Activated CD8-positive, alpha-beta memory T cell treated with anti-CD3 and anti-CD28 coated beads, Interleukin-2, amount 10 ng/mL, durations not matched to agents 7 days and 5 days (primary cell): Measurements from ENCODE around the gene IL26. TPM values are rescaled to one million over a fixed set of nuclear protein-coding genes. Genes with fewer than 3 reads are reported as not detected.
A peak's percentile ranks its signal among the peaks of the same experiment; 100 is the strongest.

Experiments used
- ATAC-seq: fragments of 150-1000 bp; cut with Tn5 transposase; one replicate; pipeline ENCODE4 v1.10.0; 2021; ENCODE audit warnings: moderate library complexity
- CTCF ChIA-PET: fragments of 350-600 bp; sonication (Branson Sonifier 250); formaldehyde crosslinking; loops from one replicate; lab custom pipeline; 2021; ENCODE audit warnings: antibody characterized with exemption; lab: Charles Lee
- DNase-seq: peaks from one replicate; pipeline ENCODE4 v3.0.0-alpha.2; 2020
- H3K27ac Mint-ChIP-seq: one replicate; pipeline ENCODE4 v1.8.0; 2021; ENCODE audit warnings: mild to moderate bottlenecking, mixed read lengths
- H3K27me3 Mint-ChIP-seq: one replicate; pipeline ENCODE4 v1.8.0; 2021; ENCODE audit warnings: mixed read lengths
- H3K36me3 Mint-ChIP-seq: one replicate; pipeline ENCODE4 v1.8.0; 2021; ENCODE audit warnings: mild to moderate bottlenecking, mixed read lengths
- H3K4me1 Mint-ChIP-seq: one replicate; pipeline ENCODE4 v1.8.0; 2021; ENCODE audit warnings: mixed read lengths
- H3K4me3 Mint-ChIP-seq: one replicate; pipeline ENCODE4 v1.8.0; 2021; ENCODE audit warnings: mild to moderate bottlenecking, moderate library complexity, mixed read lengths
- H3K9me3 Mint-ChIP-seq: one replicate; pipeline ENCODE4 v1.8.0; 2022; ENCODE audit warnings: low read depth, mixed read lengths
- total RNA-seq, 2 experiments: library from RNA; stranded (reverse); gene quantifications; one replicate each; pipeline ENCODE4 v1.2.3, GENCODE V29; 2021

Gene IL26
- under 1 TPM in 1 of 2 experiments, not detected in 1; 0.35 TPM for total RNA-seq

- no peak for ATAC-seq
- no peak for DNase-seq
- Mint-ChIP-seq H3K4me1 (peaks cover 36% of the 10 kb centered on the region), H3K27ac (no peak within 1 kb of the TSS), H3K27me3 (peaks cover 10% of the 10 kb centered on the region), H3K36me3 (peaks cover 2% of the 10 kb centered on the region), H3K4me3 (no peak within 1 kb of the TSS), H3K9me3 (no peaks in the 10 kb centered on the region)
- CTCF ChIA-PET = interaction anchor here (0.6 to 4.8 kb wide), 8 partner anchors 15 to 293 kb away, joined by 3 to 77 read pairs (median 4); no protein-coding TSS in a partner anchor
Measured at GRCh38 chr12:68225576-68226476, at the start of gene IL26. Gene IL26, minus strand, starts transcription at chr12:68225810. Its CDS starts 54 bp downstream, at chr12:68225756.

DNA sequence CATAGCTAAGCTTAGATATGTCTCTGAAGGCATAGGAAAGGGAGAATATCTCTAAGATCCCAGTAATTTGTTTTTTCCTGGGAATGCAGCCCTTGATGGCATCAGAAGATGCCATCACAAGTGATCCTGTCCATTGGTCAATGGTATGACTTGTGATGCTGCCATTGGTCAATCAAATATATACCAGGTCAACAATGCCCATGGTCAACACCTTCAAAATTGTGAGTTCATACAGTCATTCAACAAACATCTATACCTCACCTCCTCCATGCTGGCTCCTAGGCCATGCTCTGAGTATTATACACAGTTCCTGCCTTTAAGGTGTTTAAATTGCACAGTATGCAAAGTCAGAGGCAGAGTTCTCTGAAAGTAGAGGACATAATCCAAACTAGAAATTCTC is 47.1 kb upstream of the IL26 start:
- no peaks in the 10 kb centered on the region for H3K9me3 Mint-ChIP-seq
- no peak overlapping the region for H3K27ac Mint-ChIP-seq
- H3K36me3 Mint-ChIP-seq = peaks cover 4% of the 10 kb centered on the region
- CTCF ChIA-PET = interaction anchor here (1.3 kb wide), 1 partner anchor 36 kb away, joined by 4 read pairs; no protein-coding TSS in a partner anchor
- DNase-seq (no peak), ATAC-seq (no peak)
- peaks cover 42% of the 10 kb centered on the region for H3K4me1 Mint-ChIP-seq
- no peak overlapping the region for H3K4me3 Mint-ChIP-seq
- peaks cover 28% of the 10 kb centered on the region for H3K27me3 Mint-ChIP-seq

DNA sequence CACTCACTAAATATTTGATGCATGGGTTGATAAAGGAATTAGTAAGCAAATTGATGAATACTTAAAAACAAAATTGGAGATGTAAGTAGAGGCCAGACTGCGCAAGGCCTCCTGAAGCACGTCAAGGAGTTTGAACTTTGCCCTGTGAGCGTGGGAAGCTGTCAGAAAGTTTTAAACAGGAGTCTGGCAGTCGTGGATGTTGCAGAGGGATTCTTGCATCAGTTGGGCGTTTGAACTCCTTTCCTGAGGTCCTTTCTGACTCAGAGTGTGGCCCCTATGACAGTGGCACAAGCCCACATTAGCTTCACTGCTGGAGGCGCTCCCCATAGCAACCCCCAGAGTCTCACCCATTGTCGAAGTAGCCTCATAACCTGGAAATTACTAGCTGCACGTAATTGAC is 45.7 kb upstream of the IL26 start:
- Mint-ChIP-seq H3K9me3 (no peaks in the 10 kb centered on the region), H3K4me3 (no peak overlapping the region), H3K4me1 (peaks cover 42% of the 10 kb centered on the region), H3K36me3 (peaks cover 7% of the 10 kb centered on the region), H3K27me3 (peaks cover 29% of the 10 kb centered on the region), H3K27ac (no peak overlapping the region)
- CTCF ChIA-PET = interaction anchor here (0.7 to 1.2 kb wide), 2 partner anchors 10 to 350 kb away, joined by 3 to 4 read pairs; no protein-coding TSS in a partner anchor
- no peak for DNase-seq
- no peak for ATAC-seq

- Mint-ChIP-seq H3K4me3 (no peak overlapping the region), H3K36me3 (peaks cover 9% of the 10 kb centered on the region), H3K27ac (no peak overlapping the region), H3K9me3 (no peaks in the 10 kb centered on the region), H3K4me1 (peaks cover 42% of the 10 kb centered on the region), H3K27me3 (peaks cover 32% of the 10 kb centered on the region)
- DNase-seq = no peak
- CTCF ChIA-PET = interaction anchor here (1.2 kb wide), 1 partner anchor 11 kb away, joined by 4 read pairs; no protein-coding TSS in a partner anchor
- ATAC-seq = no peak
Measured at GRCh38 chr12:68270358-68270757, 44.7 kb upstream of the IL26 start.

DNA sequence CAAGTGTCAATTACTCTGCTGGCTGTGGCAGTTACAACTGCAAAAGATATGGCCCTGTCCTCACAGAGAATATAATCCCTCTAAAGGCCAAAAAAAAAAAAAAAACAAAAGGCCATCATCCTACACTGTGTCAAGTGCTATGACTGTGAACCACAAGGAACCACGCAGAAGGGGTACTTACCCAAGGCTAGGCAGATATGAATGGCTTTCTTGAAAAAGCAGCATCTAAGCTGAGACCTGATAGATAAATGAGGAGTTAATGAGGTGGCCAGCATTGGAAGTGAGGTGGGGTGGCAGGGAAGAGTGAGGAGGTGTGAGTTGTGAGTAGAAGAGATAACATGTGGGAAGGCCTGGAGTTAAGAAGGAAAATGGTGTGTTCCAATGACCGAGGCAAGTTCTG is 44.2 kb upstream of the IL26 start:
- peaks cover 36% of the 10 kb centered on the region for H3K27me3 Mint-ChIP-seq
- peak; percentile 59 for ATAC-seq
- no peaks in the 10 kb centered on the region for H3K9me3 Mint-ChIP-seq
- peak overlapping the region; percentile 9 for H3K27ac Mint-ChIP-seq
- H3K4me1 Mint-ChIP-seq = peaks cover 45% of the 10 kb centered on the region
- DNase-seq = no peak
- peaks cover 10% of the 10 kb centered on the region for H3K36me3 Mint-ChIP-seq
- no peak overlapping the region for H3K4me3 Mint-ChIP-seq
- CTCF ChIA-PET = no interaction called here

GRCh38 chr12:68268967-68269366 is 43.4 kb upstream of the IL26 start:
- peaks cover 45% of the 10 kb centered on the region for H3K27me3 Mint-ChIP-seq
- no peaks in the 10 kb centered on the region for H3K9me3 Mint-ChIP-seq
- H3K36me3 Mint-ChIP-seq = peaks cover 12% of the 10 kb centered on the region
- DNase-seq (no peak), ATAC-seq (no peak)
- CTCF ChIA-PET = interaction anchor here (1.0 kb wide), 1 partner anchor 228 kb away, joined by 3 read pairs; no protein-coding TSS in a partner anchor
- H3K4me3 Mint-ChIP-seq = no peak overlapping the region
- H3K27ac Mint-ChIP-seq = no peak overlapping the region
- H3K4me1 Mint-ChIP-seq = peaks cover 47% of the 10 kb centered on the region

DNA sequence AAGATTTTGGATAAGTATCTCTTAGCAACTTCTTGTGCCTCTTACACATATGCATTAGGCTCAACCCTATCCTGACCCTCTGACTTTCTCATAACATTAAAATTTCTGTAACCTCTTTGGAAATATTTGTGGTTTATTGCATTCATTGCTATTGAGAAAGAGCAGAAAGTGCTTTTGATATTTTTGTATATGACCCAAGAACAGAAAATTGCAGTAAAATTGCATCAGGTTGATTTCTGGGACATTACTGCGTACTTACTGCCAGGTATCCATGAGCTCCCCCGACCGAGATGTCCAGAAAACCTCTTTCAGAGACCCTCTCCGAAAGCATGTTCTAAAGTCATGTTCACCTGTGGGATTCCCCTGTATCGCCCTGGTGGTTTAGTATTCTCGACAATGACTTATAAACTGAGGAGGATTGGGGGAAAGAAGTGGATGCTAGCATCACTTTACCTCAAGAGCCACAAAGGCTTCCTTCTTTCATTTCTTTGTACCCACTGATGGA is 42.3 kb upstream of the IL26 start:
- peak; percentile 46 for DNase-seq
- Mint-ChIP-seq H3K9me3 (no peaks in the 10 kb centered on the region), H3K4me3 (peak overlapping the region; percentile 5), H3K27ac (peak overlapping the region; percentile 11), H3K4me1 (peaks cover 47% of the 10 kb centered on the region), H3K27me3 (peaks cover 54% of the 10 kb centered on the region), H3K36me3 (peaks cover 12% of the 10 kb centered on the region)
- peak; percentile 67 for ATAC-seq
- CTCF ChIA-PET = interaction anchor here (0.8 to 1.0 kb wide), 2 partner anchors 9 to 227 kb away, joined by 3 read pairs; no protein-coding TSS in a partner anchor

- H3K4me1 Mint-ChIP-seq = peaks cover 62% of the 10 kb centered on the region
- CTCF ChIA-PET = interaction anchor here (1.1 kb wide), 1 partner anchor 42 kb away, joined by 3 read pairs; no protein-coding TSS in a partner anchor
- H3K4me3 Mint-ChIP-seq = no peak overlapping the region
- no peak for DNase-seq
- no peaks in the 10 kb centered on the region for H3K9me3 Mint-ChIP-seq
- no peak overlapping the region for H3K27ac Mint-ChIP-seq
- H3K27me3 Mint-ChIP-seq = peaks cover 67% of the 10 kb centered on the region
- ATAC-seq = no peak
- peaks cover 15% of the 10 kb centered on the region for H3K36me3 Mint-ChIP-seq
Measured at GRCh38 chr12:68264857-68265256, 39.2 kb upstream of the IL26 start.

DNA sequence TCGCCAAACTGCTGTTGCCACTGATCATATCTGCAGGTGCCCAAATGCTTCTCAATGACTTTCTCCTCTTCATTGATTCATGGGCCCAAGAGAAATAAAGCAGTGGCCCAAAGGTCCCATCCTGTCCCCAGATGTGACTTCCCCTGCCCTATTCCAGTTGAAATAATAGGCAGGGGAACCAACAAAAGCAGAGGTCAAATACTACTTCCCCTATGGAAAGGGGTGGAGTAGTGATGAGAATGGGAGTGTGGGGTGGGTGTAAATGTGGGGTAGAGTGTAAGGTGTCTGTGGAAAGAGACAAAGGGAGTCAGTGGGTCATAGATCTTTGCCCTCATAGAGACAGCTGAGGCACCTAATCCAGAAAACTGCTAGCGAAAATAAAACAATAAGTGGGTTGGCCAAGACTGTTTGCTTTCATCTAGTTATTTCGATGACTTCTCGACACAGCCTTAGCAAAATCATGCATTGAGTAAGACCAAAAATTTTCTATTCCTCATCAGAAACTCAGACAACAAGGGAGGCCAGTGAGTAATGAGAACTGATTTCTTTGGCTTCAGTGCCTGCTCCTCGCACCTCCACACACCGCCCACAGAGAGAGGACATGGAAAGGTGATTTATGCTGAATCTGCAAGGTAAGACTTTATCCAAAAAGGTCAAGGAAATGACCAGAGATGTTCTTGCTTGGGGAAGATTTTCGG is 38.7 kb upstream of the IL26 start:
- Mint-ChIP-seq H3K27me3 (peaks cover 68% of the 10 kb centered on the region), H3K36me3 (peaks cover 15% of the 10 kb centered on the region), H3K4me3 (no peak overlapping the region), H3K4me1 (peaks cover 61% of the 10 kb centered on the region), H3K27ac (no peak overlapping the region), H3K9me3 (no peaks in the 10 kb centered on the region)
- no peak for ATAC-seq
- CTCF ChIA-PET = interaction anchor here (1.1 kb wide), 1 partner anchor 41 kb away, joined by 3 read pairs; no protein-coding TSS in a partner anchor
- DNase-seq = no peak

DNA sequence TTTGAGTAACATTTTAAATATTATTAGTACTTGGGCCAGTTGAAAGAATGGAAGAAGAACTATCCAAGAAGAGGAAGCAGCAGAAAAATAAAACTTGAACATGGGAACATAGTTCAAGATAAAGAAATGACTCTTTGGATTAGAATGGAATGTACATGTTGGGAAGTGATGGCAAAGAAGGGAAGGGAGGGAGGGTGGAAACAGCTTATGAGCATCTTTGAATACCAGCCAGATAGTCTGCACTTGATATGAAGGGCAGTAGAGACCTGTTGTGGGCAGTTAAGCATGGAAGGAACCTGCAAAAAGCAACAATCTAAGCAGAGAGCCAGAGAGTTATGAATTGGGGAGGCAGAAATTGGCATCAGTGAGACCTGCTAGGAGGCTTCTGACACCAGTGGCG is 37.8 kb upstream of the IL26 start:
- Mint-ChIP-seq H3K36me3 (peaks cover 15% of the 10 kb centered on the region), H3K27me3 (peaks cover 67% of the 10 kb centered on the region), H3K9me3 (no peaks in the 10 kb centered on the region), H3K4me1 (peaks cover 61% of the 10 kb centered on the region), H3K27ac (no peak overlapping the region), H3K4me3 (no peak overlapping the region)
- CTCF ChIA-PET = no interaction called here
- DNase-seq (no peak), ATAC-seq (no peak)

- H3K4me1 Mint-ChIP-seq = peaks cover 49% of the 10 kb centered on the region
- H3K27me3 Mint-ChIP-seq = peaks cover 82% of the 10 kb centered on the region
- H3K27ac Mint-ChIP-seq = no peak overlapping the region
- DNase-seq = no peak
- ATAC-seq = no peak
- H3K9me3 Mint-ChIP-seq = no peaks in the 10 kb centered on the region
- no peak overlapping the region for H3K4me3 Mint-ChIP-seq
- CTCF ChIA-PET = interaction anchor here (1.2 to 1.7 kb wide), 3 partner anchors 16 to 39 kb away, joined by 4 to 6 read pairs (median 4); no protein-coding TSS in a partner anchor
- H3K36me3 Mint-ChIP-seq = peaks cover 15% of the 10 kb centered on the region
Measured at GRCh38 chr12:68261896-68262295, 36.3 kb upstream of the IL26 start.

- H3K4me3 Mint-ChIP-seq = no peak overlapping the region
- H3K36me3 Mint-ChIP-seq = peaks cover 9% of the 10 kb centered on the region
- DNase-seq (no peak), ATAC-seq (no peak)
- peaks cover 40% of the 10 kb centered on the region for H3K4me1 Mint-ChIP-seq
- no peak overlapping the region for H3K27ac Mint-ChIP-seq
- H3K27me3 Mint-ChIP-seq = peaks cover 82% of the 10 kb centered on the region
- CTCF ChIA-PET = no interaction called here
- H3K9me3 Mint-ChIP-seq = no peaks in the 10 kb centered on the region
Measured at GRCh38 chr12:68260153-68260552, 34.5 kb upstream of the IL26 start.
